GM12891 (cell line): ENCODE results near the gene LRRC27.
"Not testable (repeated sequence)": the region's sequence is repeated elsewhere in the genome, so short reads cannot be mapped to it uniquely, and the experiment has no call there.

ENCODE experiments used
- POLR2A ChIP-seq: IDR thresholded peaks from 2 replicates; pipeline ENCODE4 v1.6.1; 2011; ENCODE audit warnings: low read depth, low read length, control low read depth
- POLR2AphosphoS5 ChIP-seq: IDR thresholded peaks from 2 replicates; pipeline ENCODE4 v1.6.1; 2011; ENCODE audit warnings: low read depth, low read length, control low read depth
- TAF1 ChIP-seq: IDR thresholded peaks from 2 replicates; pipeline ENCODE4 v1.6.1; 2011; ENCODE audit warnings: low read depth, low read length, control low read depth

DNA sequence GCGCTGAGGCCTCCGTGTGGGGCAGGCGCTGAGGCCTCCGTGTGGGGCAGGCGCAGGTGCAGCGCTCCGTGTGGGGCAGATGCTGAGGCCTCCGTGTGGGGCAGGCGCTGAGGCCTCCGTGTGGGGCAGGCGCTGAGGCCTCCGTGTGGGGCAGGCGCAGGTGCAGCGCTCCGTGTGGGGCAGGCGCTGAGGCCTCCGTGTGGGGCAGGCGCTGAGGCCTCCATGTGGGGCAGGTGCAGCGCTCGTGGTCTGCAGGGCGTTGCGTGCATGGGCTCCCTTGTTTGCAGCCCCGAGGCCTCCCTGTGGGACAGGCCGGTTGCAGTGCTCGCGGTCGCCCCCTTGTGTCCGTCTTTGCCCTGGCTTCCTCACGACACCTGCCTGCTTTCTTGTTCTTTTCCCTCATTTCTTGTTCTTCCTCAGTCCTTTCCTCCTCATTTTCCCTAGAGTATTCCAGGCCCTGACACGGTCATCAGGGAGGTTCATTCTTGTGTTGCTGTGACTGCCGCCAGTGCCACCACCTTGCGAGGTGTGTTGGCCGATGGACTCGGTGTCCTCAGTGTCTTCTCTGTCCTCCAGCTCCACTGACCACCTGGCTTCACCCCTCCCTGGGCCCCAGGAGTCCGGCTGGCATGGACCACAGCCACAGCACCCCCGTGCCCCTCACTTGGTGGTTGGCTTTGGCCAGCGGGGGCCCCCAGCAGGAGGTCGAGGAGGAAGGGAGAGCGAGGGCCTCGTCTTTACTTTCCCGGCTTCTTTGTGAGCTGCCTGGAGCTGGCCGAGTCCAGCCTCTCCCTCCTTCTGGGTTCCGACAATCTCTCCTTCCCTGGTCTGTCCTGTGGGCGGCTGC, 20.7 kb downstream of the LRRC27 start:
- TF ChIP-seq POLR2AphosphoS5, POLR2A, TAF1: not testable (repeated sequence)
